ENCODE measurements around the gene DHDDS. TPM values are rescaled to one million over a fixed set of nuclear protein-coding genes. Genes with fewer than 3 reads are reported as not detected.

DHDDS gene
- total RNA-seq, 4 donors from 2014 or later: 67.1 to 146 (median 79.5) TPM

DNA sequence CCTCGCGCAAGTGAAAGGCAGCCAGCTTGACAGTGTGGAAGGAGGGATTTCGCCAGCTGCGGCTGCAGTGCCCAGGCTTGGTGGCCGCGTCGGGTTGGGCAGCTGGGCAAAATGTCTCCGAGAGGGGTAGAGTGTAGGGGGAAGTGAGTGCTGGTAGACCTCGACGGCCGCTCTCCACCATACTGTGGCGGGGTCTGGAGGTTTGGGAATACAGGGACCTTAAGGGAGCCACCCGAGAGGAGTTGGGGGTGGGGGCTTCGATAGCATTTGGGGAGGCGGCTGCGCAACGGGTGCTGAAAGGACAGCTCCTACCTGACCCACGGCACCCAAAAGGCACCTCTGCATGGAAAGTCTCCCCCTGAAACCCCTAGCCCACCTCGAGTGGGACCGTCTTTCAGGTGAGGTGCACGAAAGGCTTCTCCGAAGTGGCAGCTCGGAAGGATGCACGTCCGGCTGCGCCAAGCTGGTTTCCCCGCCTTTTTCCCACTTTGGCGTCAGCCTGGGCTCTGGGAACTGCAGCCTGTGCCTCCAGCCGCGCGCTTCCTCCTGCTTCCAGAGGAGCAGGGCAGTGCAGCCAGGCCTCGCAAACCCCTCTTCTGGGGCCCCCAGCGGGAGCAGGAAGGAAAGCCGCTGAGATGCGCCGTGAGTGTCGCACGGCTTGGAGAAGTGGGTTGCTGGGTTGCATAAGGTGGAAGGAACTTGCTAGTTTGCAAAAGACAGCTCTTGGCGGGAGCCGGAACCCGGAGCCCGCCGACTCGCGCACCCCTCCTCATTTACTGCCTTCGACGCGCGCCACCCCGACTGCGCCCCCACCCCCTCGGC, 39.6 kb downstream of the DHDDS start:
- TF ChIP-seq, protein P1, sequence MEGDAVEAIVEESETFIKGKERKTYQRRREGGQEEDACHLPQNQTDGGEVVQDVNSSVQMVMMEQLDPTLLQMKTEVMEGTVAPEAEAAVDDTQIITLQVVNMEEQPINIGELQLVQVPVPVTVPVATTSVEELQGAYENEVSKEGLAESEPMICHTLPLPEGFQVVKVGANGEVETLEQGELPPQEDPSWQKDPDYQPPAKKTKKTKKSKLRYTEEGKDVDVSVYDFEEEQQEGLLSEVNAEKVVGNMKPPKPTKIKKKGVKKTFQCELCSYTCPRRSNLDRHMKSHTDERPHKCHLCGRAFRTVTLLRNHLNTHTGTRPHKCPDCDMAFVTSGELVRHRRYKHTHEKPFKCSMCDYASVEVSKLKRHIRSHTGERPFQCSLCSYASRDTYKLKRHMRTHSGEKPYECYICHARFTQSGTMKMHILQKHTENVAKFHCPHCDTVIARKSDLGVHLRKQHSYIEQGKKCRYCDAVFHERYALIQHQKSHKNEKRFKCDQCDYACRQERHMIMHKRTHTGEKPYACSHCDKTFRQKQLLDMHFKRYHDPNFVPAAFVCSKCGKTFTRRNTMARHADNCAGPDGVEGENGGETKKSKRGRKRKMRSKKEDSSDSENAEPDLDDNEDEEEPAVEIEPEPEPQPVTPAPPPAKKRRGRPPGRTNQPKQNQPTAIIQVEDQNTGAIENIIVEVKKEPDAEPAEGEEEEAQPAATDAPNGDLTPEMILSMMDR (IDR thresholded peaks at IDR 0.05; ENCODE audit: low read depth): no peak

- TF ChIP-seq, protein P1 (IDR thresholded peaks at IDR 0.05; ENCODE audit: low read depth): no peak
Measured at GRCh38 chr1:26472320-26472900, 40.3 kb downstream of the DHDDS start, which contains the start of gene HMGN2. Gene HMGN2 (plus strand): TSS chr1:26472440. CDS start chr1:26472613, 173 bp downstream.

DNA sequence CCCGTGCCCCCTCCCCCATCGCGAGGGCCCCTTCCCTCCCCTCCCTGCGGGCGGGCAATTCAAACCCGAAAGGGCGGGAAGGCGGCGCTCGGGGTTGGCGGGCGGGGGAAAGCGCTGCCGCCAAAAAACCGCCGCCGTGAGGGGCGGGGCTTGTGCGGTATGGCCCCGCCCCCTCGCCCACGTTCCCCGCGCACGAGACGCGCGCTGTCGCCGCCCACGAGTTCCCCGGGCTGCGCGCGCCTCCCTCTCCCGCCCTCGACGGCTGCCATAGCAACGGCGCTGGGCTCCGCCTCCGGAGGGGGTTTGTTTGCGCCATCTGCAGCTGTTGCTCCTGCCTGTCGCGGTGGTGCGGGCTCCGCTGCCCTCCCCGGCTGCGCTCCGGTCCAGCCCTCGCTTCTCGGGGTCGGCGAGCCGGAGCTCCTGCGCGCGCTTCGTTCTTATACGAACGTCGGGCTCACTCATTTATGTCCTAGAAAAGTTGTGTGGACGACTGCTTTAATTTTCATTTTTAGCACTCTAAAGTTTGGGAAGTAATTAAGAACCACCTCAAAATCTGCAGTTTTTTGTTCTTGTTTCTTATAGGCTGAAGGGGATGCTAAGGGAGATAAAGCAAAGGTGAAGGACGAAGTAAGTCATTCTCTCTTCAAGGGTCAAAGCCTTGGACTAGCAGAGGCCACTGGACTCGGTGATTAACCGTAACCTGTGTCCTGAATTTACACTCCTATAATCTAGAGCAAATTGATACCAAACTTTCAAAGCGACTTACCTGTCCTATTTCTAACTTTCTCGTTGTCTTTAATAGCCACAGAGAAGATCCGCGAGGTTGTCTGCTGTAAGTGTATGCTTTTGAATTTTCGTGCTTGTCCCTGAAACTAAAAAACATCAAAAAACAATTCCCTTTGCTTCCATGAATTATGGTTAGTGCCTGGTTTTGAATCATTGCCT, 41.1 kb downstream of the DHDDS start:
- TF ChIP-seq, protein P1 (IDR thresholded peaks at IDR 0.05; ENCODE audit: low read depth): no peak

- TF ChIP-seq, protein P1 (IDR thresholded peaks at IDR 0.05; ENCODE audit: low read depth): no peak
Measured at GRCh38 chr1:26474818-26475217, 42.7 kb downstream of the DHDDS start.

- TF ChIP-seq, protein P1 (IDR thresholded peaks at IDR 0.05; ENCODE audit: low read depth): no peak
Measured at GRCh38 chr1:26475989-26476388, 43.9 kb downstream of the DHDDS start.

DNA sequence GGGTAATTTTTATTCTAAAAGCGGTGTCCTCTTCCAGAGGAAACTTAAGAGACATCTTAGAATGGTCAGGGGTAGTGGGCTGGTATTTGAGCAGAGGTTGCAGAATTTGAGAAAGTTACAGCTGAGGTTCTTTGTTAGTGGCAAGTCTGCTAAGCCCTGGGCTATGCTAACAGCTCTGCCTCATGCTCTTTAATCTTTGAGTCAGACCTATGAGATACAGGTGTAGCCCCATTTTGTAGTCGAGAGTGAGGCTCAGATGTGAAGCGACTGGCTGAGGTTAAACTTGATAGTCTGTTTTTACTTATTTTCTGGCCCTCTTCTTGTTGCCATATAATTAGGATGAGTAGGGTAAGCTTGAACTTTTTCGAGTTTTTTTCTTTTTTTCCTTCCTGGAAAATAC, 44.8 kb downstream of the DHDDS start:
- TF ChIP-seq, protein P1 (IDR thresholded peaks at IDR 0.05; ENCODE audit: low read depth): no peak
